Neural progenitor cell (in vitro differentiated cells): Measurements from ENCODE around the gene TRIP12. TPM values are rescaled to one million over a fixed set of nuclear protein-coding genes. Genes with fewer than 3 reads are reported as not detected.

Experiments
- DNase-seq: peaks from one replicate; pipeline ENCODE4 v3.0.0-alpha.2; 2016; ENCODE audit warnings: low spot score
- H2AFZ ChIP-seq: fragments of 200-600 bp; sonication (generic); replicated peaks from 2 replicates; pipeline ENCODE4 v1.6.1; 2016; ENCODE audit warnings: antibody characterized with exemption
- H3F3A ChIP-seq: fragments of 200-600 bp; sonication (generic); 2 replicates; pipeline ENCODE4 v1.6.1; 2016; ENCODE audit warnings: antibody characterized with exemption, low read depth
- H3K27ac ChIP-seq: fragments of 200-600 bp; sonication (generic); 2 replicates; pipeline ENCODE4 v1.5.1; 2016; ENCODE audit warnings: mild to moderate bottlenecking
- H3K27me3 ChIP-seq: fragments of 200-600 bp; sonication (generic); 2 replicates; pipeline ENCODE4 v1.6.1; 2016; ENCODE audit warnings: mild to moderate bottlenecking, moderate library complexity
- H3K36me3 ChIP-seq: fragments of 200-600 bp; sonication (generic); 2 replicates; pipeline ENCODE4 v1.5.1; 2016
- H3K4me1 ChIP-seq: fragments of 200-600 bp; sonication (generic); 2 replicates; pipeline ENCODE4 v1.6.1; 2016; ENCODE audit warnings: mixed run types
- H3K4me2 ChIP-seq: fragments of 200-600 bp; sonication (generic); 2 replicates; pipeline ENCODE4 v1.6.1; 2016
- H3K4me3 ChIP-seq: fragments of 200-600 bp; sonication (generic); 2 replicates; pipeline ENCODE4 v1.5.1; 2016
- H3K79me2 ChIP-seq: fragments of 200-600 bp; sonication (generic); 2 replicates; pipeline ENCODE4 v1.6.1; 2016; ENCODE audit warnings: low read depth
- H3K9ac ChIP-seq: fragments of 200-600 bp; sonication (generic); 2 replicates; pipeline ENCODE4 v1.6.1; 2016
- H3K9me3 ChIP-seq: fragments of 200-600 bp; sonication (generic); 2 replicates; pipeline ENCODE4 v1.5.1; 2016; ENCODE audit warnings: low read depth
- H4K20me1 ChIP-seq: fragments of 200-600 bp; sonication (generic); 2 replicates; pipeline ENCODE4 v1.6.1; 2016; ENCODE audit warnings: low read depth
- H3K27ac Mint-ChIP-seq: 3 replicates; pipeline ENCODE4 v1.8.0; 2021; ENCODE audit warnings: mixed read lengths
- H3K27me3 Mint-ChIP-seq: 2 replicates; pipeline ENCODE4 v1.8.0; 2022; ENCODE audit warnings: low read depth, mild to moderate bottlenecking, inconsistent platforms, moderate library complexity, mixed read lengths; ENCODE audit not compliant: insufficient read depth
- H3K36me3 Mint-ChIP-seq: 3 replicates; pipeline ENCODE4 v1.8.0; 2021; ENCODE audit warnings: mixed read lengths
- H3K4me1 Mint-ChIP-seq: 3 replicates; pipeline ENCODE4 v1.8.0; 2021; ENCODE audit warnings: mixed read lengths
- H3K4me3 Mint-ChIP-seq: 3 replicates; pipeline ENCODE4 v1.8.0; 2021; ENCODE audit warnings: mild to moderate bottlenecking, moderate library complexity, mixed read lengths
- H3K9me3 Mint-ChIP-seq: 3 replicates; pipeline ENCODE4 v1.8.0; 2020; ENCODE audit warnings: mixed read lengths
- CTCF ChIP-seq: fragments of 200-600 bp; sonication (generic); IDR thresholded peaks from 2 replicates; pipeline ENCODE4 v1.5.1; 2017; ENCODE audit warnings: antibody characterized with exemption, mild to moderate bottlenecking
- EZH2 ChIP-seq: fragments of 200-600 bp; sonication (generic); IDR thresholded peaks from 2 replicates; pipeline ENCODE4 v1.6.1; 2017; ENCODE audit warnings: antibody characterized with exemption, mild to moderate bottlenecking, moderate library complexity
- EZH2phosphoT487 ChIP-seq: fragments of 200-600 bp; sonication (generic); IDR thresholded peaks from 2 replicates; pipeline ENCODE4 v1.6.1; 2017; ENCODE audit warnings: antibody characterized with exemption
- total RNA-seq: library from RNA; depleted of rRNA; stranded (reverse); fragments of >200 nt; gene quantifications from 2 replicates; pipeline ENCODE4 v1.2.3, GENCODE V29; 2015; ENCODE audit warnings: low replicate concordance

TRIP12 gene
- total RNA-seq, 1 donor from 2014 or later, result 157 TPM

DNA sequence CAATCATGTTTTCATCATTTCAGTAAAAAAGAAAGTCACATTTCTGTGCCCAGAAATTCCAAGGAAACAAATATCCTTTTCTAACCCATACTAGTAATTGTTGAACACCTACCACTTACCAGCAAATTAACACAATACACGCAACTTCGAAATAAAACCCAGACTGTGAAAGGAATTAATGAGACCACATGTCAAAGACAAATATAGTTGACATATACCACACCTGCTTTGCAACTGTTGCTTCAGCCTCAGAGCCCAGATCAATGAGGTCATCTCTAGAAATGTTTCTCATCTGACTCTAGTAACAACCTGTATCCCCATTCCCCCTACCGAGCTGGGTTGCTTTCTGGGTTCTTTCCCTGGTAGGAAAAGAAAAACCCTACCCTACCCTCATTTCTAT lies 52.6 kb downstream of the TRIP12 start:
- no peak overlapping the region for H3K4me3 Mint-ChIP-seq
- H3K27ac Mint-ChIP-seq, result no peak overlapping the region
- Histone ChIP-seq H3K9ac (no peak overlapping the region), H3K27ac (no peak overlapping the region), H3K36me3 (no peaks in the 10 kb centered on the region), H3K9me3 (no peaks in the 10 kb centered on the region), H3K4me2 (no peak overlapping the region), H2AFZ (no peak overlapping the region), H3K79me2 (peaks cover 96% of the 10 kb centered on the region), H3F3A (no peaks in the 10 kb centered on the region), H3K4me3 (no peak overlapping the region), H3K4me1 (no peaks in the 10 kb centered on the region), H3K27me3 (no peaks in the 10 kb centered on the region), H4K20me1 (peaks cover 47% of the 10 kb centered on the region)
- DNase-seq, result no peak
- peaks cover 3% of the 10 kb centered on the region for H3K4me1 Mint-ChIP-seq
- no peaks in the 10 kb centered on the region for H3K9me3 Mint-ChIP-seq
- TF ChIP-seq EZH2 (no peak), EZH2phosphoT487 (no peak)
- no peaks in the 10 kb centered on the region for H3K27me3 Mint-ChIP-seq
- peaks cover 24% of the 10 kb centered on the region for H3K36me3 Mint-ChIP-seq

GRCh38 chr2:229868794-229869193 lies 53.0 kb downstream of the TRIP12 start:
- H3K27me3 Mint-ChIP-seq, result no peaks in the 10 kb centered on the region
- H3K9me3 Mint-ChIP-seq, result no peaks in the 10 kb centered on the region
- no peak for TF ChIP-seq CTCF
- TF ChIP-seq EZH2, result no peak
- TF ChIP-seq EZH2phosphoT487, result no peak
- no peaks in the 10 kb centered on the region for H3K36me3 ChIP-seq
- no peak overlapping the region for H3K9ac ChIP-seq
- H3K4me3 ChIP-seq, result no peak overlapping the region
- no peak for DNase-seq
- no peak overlapping the region for H2AFZ ChIP-seq
- no peak overlapping the region for H3K27ac Mint-ChIP-seq
- H3F3A ChIP-seq, result no peaks in the 10 kb centered on the region
- H3K4me1 ChIP-seq, result no peaks in the 10 kb centered on the region
- H3K4me1 Mint-ChIP-seq, result peaks cover 3% of the 10 kb centered on the region
- H3K4me2 ChIP-seq, result no peak overlapping the region
- H3K36me3 Mint-ChIP-seq, result peaks cover 24% of the 10 kb centered on the region
- peaks cover 96% of the 10 kb centered on the region for H3K79me2 ChIP-seq
- no peak overlapping the region for H3K4me3 Mint-ChIP-seq
- H3K9me3 ChIP-seq, result no peaks in the 10 kb centered on the region
- peaks cover 47% of the 10 kb centered on the region for H4K20me1 ChIP-seq
- H3K27me3 ChIP-seq, result no peaks in the 10 kb centered on the region
- no peak overlapping the region for H3K27ac ChIP-seq

DNA sequence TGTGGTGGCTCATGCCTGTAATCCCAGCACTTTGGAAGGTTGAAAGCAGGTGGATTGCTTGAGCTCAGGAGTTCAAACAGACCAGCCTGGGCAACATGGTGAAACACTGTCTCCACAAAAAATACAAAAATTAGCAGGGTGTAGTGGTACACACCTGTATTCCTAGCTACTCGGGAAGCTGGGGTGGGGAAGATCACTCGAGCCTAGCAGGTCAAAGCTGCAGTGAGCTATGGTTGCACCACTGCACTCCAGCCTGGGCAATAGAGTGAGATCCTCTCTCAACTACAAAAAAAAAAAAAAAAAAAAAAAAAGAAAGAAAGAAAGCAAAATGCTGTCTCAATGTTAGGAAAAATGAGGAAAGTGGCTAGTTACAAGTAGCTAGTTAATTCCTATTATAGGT lies 56.8 kb downstream of the TRIP12 start:
- Histone ChIP-seq H2AFZ (no peak overlapping the region), H3K4me2 (no peak overlapping the region), H3K9ac (no peak overlapping the region), H3K36me3 (no peaks in the 10 kb centered on the region), H3K4me1 (no peaks in the 10 kb centered on the region), H3K27ac (no peak overlapping the region), H3F3A (no peaks in the 10 kb centered on the region), H3K4me3 (no peak overlapping the region), H4K20me1 (peaks cover 39% of the 10 kb centered on the region), H3K79me2 (peaks cover 95% of the 10 kb centered on the region), H3K27me3 (no peaks in the 10 kb centered on the region), H3K9me3 (no peaks in the 10 kb centered on the region)
- Mint-ChIP-seq H3K27me3 (no peaks in the 10 kb centered on the region), H3K36me3 (peaks cover 7% of the 10 kb centered on the region), H3K4me3 (no peak overlapping the region), H3K27ac (no peak overlapping the region), H3K4me1 (no peaks in the 10 kb centered on the region), H3K9me3 (no peaks in the 10 kb centered on the region)
- no peak for DNase-seq
- no peak for TF ChIP-seq CTCF
- TF ChIP-seq EZH2, result no peak
- TF ChIP-seq EZH2phosphoT487, result no peak

DNA sequence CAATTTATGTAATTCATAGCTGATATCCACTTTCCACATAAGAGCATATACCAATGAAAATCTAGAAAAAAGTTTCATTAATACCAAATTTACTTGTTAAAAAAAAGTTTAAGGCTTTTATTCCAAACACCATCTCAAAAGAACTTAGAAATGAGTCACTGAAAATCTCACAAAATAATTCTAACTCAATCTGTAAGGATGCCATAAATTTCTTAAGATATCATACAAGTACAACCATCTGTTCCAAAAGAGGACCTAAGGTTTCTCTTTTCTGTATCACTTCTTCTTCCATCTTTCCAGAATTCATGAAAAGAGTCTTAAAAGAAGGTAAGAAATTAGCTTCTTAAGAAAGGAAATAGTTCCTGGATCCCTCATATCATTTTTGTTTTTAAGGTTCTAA lies 60.4 kb downstream of the TRIP12 start:
- Histone ChIP-seq H3K4me1 (no peaks in the 10 kb centered on the region), H3K9me3 (no peaks in the 10 kb centered on the region), H3K79me2 (peaks cover 78% of the 10 kb centered on the region), H3K4me3 (no peak overlapping the region), H3K36me3 (peaks cover 4% of the 10 kb centered on the region), H3K9ac (no peak overlapping the region), H2AFZ (no peak overlapping the region), H3K27me3 (no peaks in the 10 kb centered on the region), H3F3A (no peaks in the 10 kb centered on the region), H3K27ac (no peak overlapping the region), H4K20me1 (peaks cover 19% of the 10 kb centered on the region), H3K4me2 (no peak overlapping the region)
- H3K4me3 Mint-ChIP-seq, result no peak overlapping the region
- no peak overlapping the region for H3K27ac Mint-ChIP-seq
- H3K9me3 Mint-ChIP-seq, result no peaks in the 10 kb centered on the region
- no peaks in the 10 kb centered on the region for H3K4me1 Mint-ChIP-seq
- H3K27me3 Mint-ChIP-seq, result no peaks in the 10 kb centered on the region
- H3K36me3 Mint-ChIP-seq, result peaks cover 11% of the 10 kb centered on the region
- TF ChIP-seq CTCF, result no peak
- TF ChIP-seq EZH2, result no peak
- no peak for TF ChIP-seq EZH2phosphoT487
- DNase-seq, result no peak
